GM21367 (cell line): ENCODE results near the gene ANKRD40.

ENCODE experiments used
- ATAC-seq: cut with Tn5 transposase; IDR thresholded peaks from one replicate; pipeline ENCODE4 v1.9.1; 2021; ENCODE audit not compliant: unreplicated experiment

Gene ANKRD40

DNA sequence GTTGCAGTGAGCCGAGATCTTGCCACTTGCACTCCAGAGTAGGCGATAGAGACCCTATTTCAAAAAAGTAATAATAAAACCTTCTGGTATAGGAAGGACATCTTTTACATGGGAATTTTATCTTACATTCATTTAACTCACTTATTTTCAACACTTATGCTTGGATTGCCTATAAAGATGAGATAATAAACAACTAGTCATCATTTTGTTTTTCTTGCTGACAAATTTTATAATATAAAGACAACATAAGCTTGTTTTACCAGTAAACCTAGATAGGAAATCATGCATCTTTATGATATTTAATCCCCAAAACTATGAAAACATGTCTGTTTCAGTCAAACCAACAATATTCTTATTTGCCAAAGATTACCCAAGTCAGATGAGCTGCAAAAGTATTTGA, 56.1 kb downstream of the ANKRD40 start:
- ATAC-seq, result no peak

DNA sequence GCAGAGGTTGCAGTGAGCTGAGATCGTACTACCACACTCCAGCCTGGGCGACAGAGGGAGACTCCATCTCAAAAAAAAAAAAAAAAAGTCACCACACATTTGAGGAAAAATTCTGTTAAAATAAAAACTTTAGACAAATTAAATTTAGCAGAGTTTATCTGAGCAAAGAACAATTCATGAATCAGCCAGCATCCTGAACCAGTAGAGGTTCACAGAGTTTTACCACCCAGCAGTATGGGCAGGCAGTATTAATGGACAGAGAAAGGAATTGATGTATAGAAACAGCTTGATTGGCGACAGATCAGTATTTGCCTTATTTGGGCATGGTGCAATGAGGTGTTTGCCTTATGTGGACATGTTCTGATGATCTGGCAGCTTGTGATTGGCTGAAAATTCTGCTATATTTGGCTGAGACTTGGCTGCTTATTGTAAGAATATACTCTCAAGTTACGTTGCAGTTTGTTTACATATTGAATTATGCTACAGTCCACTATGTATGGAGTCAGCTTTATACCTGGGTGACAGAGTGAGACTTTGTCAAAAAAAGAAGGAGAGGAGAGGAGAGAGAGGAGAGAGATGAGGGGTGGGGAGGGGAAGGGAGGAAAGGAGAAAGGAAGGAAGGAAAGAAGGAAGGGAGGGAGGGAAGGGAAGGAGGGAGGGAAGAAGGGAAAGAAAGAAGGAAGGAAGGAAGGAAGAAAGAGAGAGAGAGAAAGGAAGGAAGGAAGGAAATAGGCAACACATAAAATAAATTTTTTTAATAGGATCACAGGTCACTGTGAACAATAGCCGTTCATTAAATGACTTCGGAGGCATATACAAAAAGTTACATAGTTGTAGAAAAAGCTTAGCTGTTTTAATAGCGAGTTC, 58.4 kb downstream of the ANKRD40 start:
- ATAC-seq, result no peak

DNA sequence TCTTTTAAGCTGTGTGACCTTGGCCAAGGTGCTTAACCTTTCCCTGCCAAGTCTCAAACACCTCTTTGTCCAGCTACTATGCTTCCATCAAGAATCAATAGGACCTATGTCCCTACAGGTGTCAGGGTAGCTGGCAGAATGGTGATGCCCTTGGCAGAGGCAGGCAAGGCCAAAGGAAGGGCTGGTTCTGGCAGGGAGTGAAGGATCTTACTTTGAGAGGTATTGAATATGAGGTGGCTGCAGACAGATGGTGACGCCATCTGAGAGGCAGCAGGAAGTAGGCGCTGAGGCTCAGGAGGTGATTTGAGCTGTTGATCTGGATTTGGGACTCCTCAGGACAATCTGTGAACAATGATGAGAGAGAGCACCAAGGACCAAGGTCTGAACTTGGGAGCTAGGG, 60.5 kb downstream of the ANKRD40 start:
- no peak for ATAC-seq

DNA sequence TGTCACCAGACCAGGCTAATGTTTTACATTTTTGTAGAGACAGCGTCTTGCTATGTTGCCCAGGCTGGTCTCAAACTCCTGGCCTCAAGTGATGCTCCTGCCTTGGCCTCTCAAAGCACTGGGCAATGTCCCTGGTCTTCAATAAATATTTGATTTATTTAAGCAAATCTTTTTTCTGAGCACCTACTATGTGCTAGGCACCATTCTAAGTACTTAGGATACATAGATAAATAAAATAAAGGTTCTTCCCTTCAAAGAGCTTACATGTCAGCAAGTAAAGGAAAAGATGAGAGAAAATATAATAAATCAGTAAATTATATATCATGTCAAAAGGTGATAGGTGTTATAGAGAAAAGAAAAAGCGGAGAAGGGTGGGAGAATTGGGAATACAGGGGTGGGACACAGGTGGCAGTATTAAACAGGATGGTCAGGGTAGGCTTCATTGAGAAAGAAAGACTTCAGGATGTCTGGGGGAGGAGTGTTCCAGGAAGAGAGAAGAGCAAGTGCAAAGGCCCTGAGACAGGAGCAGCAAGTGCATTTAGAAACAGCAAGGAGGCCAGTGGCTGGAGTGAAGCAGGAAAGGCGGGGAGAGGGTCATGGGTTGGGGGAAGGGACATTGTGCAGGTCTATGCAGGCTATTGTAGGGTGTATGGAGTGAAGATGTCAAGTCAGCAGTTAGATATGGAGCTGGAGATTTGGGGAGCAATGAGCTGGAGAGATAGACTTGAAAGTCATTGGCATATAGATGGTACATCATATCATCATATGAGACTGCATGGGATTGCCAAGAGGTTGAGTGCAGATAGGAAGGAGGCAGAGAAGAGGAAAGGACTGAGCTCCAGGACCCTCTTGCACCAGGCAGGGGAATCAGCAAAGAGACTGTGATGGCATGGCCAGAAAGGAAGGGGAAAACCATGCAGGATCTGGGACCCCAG, 61.7 kb downstream of the ANKRD40 start:
- no peak for ATAC-seq
